HEK293 (cell line): ENCODE data around the gene TRIM7.

Source experiments
- CTCF ChIA-PET: fragments of 350-600 bp; formaldehyde crosslinking; extraction: SDS; loops from one replicate; lab custom pipeline; 2021; ENCODE audit warnings: antibody characterized with exemption; lab: Yijun Ruan, JAX
- POLR2A ChIA-PET: fragments of 300-600 bp; formaldehyde crosslinking; extraction: SDS; loops from one replicate; lab custom pipeline; 2020; ENCODE audit warnings: antibody characterized with exemption, inconsistent platforms; lab: Yijun Ruan, JAX
- H3K27ac ChIP-seq: fragments of 200-500 bp; sonication (Bioruptor generic); 2 replicates; pipeline ENCODE4 v1.5.1; 2014; ENCODE audit warnings: low read depth, low read length, control low read depth, inconsistent platforms; ENCODE audit errors: extremely low read depth
- H3K36me3 ChIP-seq, 2 experiments: fragments of 200-500 bp in 1 of 2; sonication (Bioruptor generic) in 1 of 2; 1 replicate in 1 of 2; 2 replicates in 1 of 2; pipeline ENCODE4 v1.5.1; 2014 to 2017; ENCODE audit warnings: inconsistent platforms in 2 of 2, low read length in 2 of 2; ENCODE audit not compliant: control insufficient read depth in 2 of 2, insufficient read depth in 1 of 2
- H3K4me1 ChIP-seq: fragments of 200-500 bp; sonication (Bioruptor generic); 2 replicates; pipeline ENCODE4 v1.5.1; 2014; ENCODE audit warnings: mild to moderate bottlenecking, low read length, inconsistent platforms; ENCODE audit not compliant: control insufficient read depth, insufficient read depth
- H3K4me3 ChIP-seq: 2 replicates; pipeline ENCODE4 v1.5.1; 2011; ENCODE audit warnings: low read depth, mild to moderate bottlenecking, control low read depth, low read length, moderate library complexity
- H3K9me3 ChIP-seq: fragments of 200-500 bp; sonication (Bioruptor generic); 2 replicates; pipeline ENCODE4 v1.5.1; 2014; ENCODE audit warnings: low read depth, low read length, inconsistent platforms; ENCODE audit not compliant: control insufficient read depth, insufficient read depth
- KLF10 ChIP-seq: fragments of 450-650 bp; IDR thresholded peaks from 2 replicates; pipeline ENCODE4 v1.5.1; 2018; ENCODE audit warnings: missing biosample characterization, mild to moderate bottlenecking, missing genetic modification characterization
- KLF8 ChIP-seq: fragments of 450-650 bp; formaldehyde crosslinking; IDR thresholded peaks from 2 replicates; pipeline ENCODE4 v1.5.1; 2016; ENCODE audit warnings: missing biosample characterization, missing genetic modification characterization
- MZF1 ChIP-seq: fragments of 450-650 bp; formaldehyde crosslinking; IDR thresholded peaks from 2 replicates; pipeline ENCODE4 v1.5.1; 2017; ENCODE audit warnings: missing biosample characterization, missing genetic modification characterization, borderline replicate concordance
- RBAK ChIP-seq: fragments of 450-650 bp; formaldehyde crosslinking; IDR thresholded peaks from 2 replicates; pipeline ENCODE4 v1.5.1; 2016; ENCODE audit warnings: missing biosample characterization, missing genetic modification characterization
- SETDB1 ChIP-seq: IDR thresholded peaks from one replicate; pipeline ENCODE4 v1.6.1; 2017; ENCODE audit warnings: mild to moderate bottlenecking, low read length, moderate library complexity, mixed read lengths; ENCODE audit not compliant: insufficient read length
- SP2 ChIP-seq: fragments of 450-650 bp; formaldehyde crosslinking; IDR thresholded peaks from 2 replicates; pipeline ENCODE4 v1.5.1; 2016; ENCODE audit warnings: missing biosample characterization, missing genetic modification characterization
- TSHZ1 ChIP-seq: fragments of 450-650 bp; formaldehyde crosslinking; IDR thresholded peaks from 2 replicates; pipeline ENCODE4 v1.5.1; 2016; ENCODE audit warnings: missing biosample characterization, missing genetic modification characterization, borderline replicate concordance
- ZBTB10 ChIP-seq: fragments of 450-650 bp; formaldehyde crosslinking; IDR thresholded peaks from 2 replicates; pipeline ENCODE4 v1.5.1; 2016; ENCODE audit warnings: missing biosample characterization, missing genetic modification characterization
- ZBTB20 ChIP-seq: fragments of 450-650 bp; formaldehyde crosslinking; IDR thresholded peaks from 2 replicates; pipeline ENCODE4 v1.5.1; 2016; ENCODE audit warnings: missing biosample characterization, missing genetic modification characterization
- ZFHX2 ChIP-seq: fragments of 450-650 bp; formaldehyde crosslinking; conservative IDR thresholded peaks from 2 replicates; pipeline ENCODE4 v1.5.1; 2016; ENCODE audit warnings: missing biosample characterization, missing genetic modification characterization
- ZNF184 ChIP-seq: fragments of 450-650 bp; IDR thresholded peaks from 2 replicates; pipeline ENCODE4 v1.5.1; 2018; ENCODE audit warnings: missing biosample characterization, mild to moderate bottlenecking, missing genetic modification characterization
- ZNF2 ChIP-seq: fragments of 450-650 bp; formaldehyde crosslinking; IDR thresholded peaks from 2 replicates; pipeline ENCODE4 v1.5.1; 2016; ENCODE audit warnings: missing biosample characterization, missing genetic modification characterization
- ZNF248 ChIP-seq: fragments of 450-650 bp; formaldehyde crosslinking; IDR thresholded peaks from 2 replicates; pipeline ENCODE4 v1.5.1; 2017; ENCODE audit warnings: missing biosample characterization, missing genetic modification characterization
- ZNF292 ChIP-seq: fragments of 450-650 bp; formaldehyde crosslinking; IDR thresholded peaks from 2 replicates; pipeline ENCODE4 v1.5.1; 2016; ENCODE audit warnings: low read depth, missing biosample characterization, missing genetic modification characterization, borderline replicate concordance
- ZNF324 ChIP-seq: fragments of 450-650 bp; formaldehyde crosslinking; IDR thresholded peaks from 2 replicates; pipeline ENCODE4 v1.5.1; 2016; ENCODE audit warnings: missing biosample characterization, missing genetic modification characterization
- ZNF37A ChIP-seq: fragments of 450-650 bp; IDR thresholded peaks from 2 replicates; pipeline ENCODE4 v1.5.1; 2018; ENCODE audit warnings: missing biosample characterization, missing genetic modification characterization
- ZNF394 ChIP-seq: fragments of 450-650 bp; formaldehyde crosslinking; IDR thresholded peaks from 2 replicates; pipeline ENCODE4 v1.5.1; 2016; ENCODE audit warnings: missing biosample characterization, missing genetic modification characterization, mild to moderate bottlenecking, moderate library complexity, borderline replicate concordance
- ZNF423 ChIP-seq: fragments of 450-650 bp; formaldehyde crosslinking; IDR thresholded peaks from 2 replicates; pipeline ENCODE4 v1.5.1; 2016; ENCODE audit warnings: missing biosample characterization, missing genetic modification characterization
- ZNF488 ChIP-seq: fragments of 450-650 bp; formaldehyde crosslinking; IDR thresholded peaks from 2 replicates; pipeline ENCODE4 v1.5.1; 2016; ENCODE audit warnings: missing biosample characterization, missing genetic modification characterization
- ZNF510 ChIP-seq: fragments of 450-650 bp; formaldehyde crosslinking; IDR thresholded peaks from 2 replicates; pipeline ENCODE4 v1.5.1; 2018; ENCODE audit warnings: mild to moderate bottlenecking, missing genetic modification characterization, missing biosample characterization; ENCODE audit not compliant: insufficient replicate concordance
- ZNF521 ChIP-seq: fragments of 450-650 bp; formaldehyde crosslinking; IDR thresholded peaks from 2 replicates; pipeline ENCODE4 v1.5.1; 2017; ENCODE audit warnings: missing biosample characterization, mild to moderate bottlenecking, missing genetic modification characterization
- ZNF529 ChIP-seq: fragments of 450-650 bp; formaldehyde crosslinking; IDR thresholded peaks from 2 replicates; pipeline ENCODE4 v1.5.1; 2017; ENCODE audit warnings: missing genetic modification characterization, missing biosample characterization; ENCODE audit not compliant: insufficient replicate concordance
- ZNF548 ChIP-seq: fragments of 450-650 bp; formaldehyde crosslinking; IDR thresholded peaks from 2 replicates; pipeline ENCODE4 v1.5.1; 2016; ENCODE audit warnings: missing biosample characterization, missing genetic modification characterization
- ZNF639 ChIP-seq: fragments of 450-650 bp; formaldehyde crosslinking; IDR thresholded peaks from 2 replicates; pipeline ENCODE4 v1.5.1; 2016; ENCODE audit warnings: missing biosample characterization, missing genetic modification characterization
- ZNF701 ChIP-seq: fragments of 450-650 bp; formaldehyde crosslinking; IDR thresholded peaks from 2 replicates; pipeline ENCODE4 v1.5.1; 2016; ENCODE audit warnings: missing biosample characterization, missing genetic modification characterization
- ZSCAN30 ChIP-seq: fragments of 450-650 bp; IDR thresholded peaks from 2 replicates; pipeline ENCODE4 v1.5.1; 2018; ENCODE audit warnings: missing biosample characterization, mild to moderate bottlenecking, missing genetic modification characterization, moderate library complexity

Gene TRIM7

DNA sequence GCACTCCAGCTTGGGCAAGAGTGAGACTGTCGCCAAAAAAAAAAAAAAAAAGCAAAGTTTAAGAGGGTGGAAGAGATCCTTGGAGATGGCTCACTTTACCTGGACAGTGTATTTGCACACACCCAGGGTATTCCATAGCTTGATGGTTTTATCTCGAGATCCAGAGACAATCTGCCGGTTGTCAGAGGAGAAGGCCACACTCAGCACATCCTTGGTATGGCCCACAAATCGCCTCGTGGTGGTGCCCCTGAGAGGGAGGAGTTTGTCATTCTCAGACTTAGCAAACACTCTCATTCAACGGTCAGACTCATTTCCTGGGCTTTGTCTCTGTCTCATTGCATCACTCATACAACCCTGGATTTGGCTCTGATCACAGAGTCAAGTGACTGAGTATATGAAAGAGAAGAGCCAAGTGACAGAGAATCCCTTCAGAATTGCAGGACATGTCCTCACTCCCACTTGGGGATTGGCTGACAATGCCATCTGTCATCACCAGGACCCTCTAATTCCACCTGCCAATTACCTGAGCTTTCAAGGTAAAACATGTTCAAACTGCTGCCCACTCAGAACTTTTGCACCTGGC is 36.5 kb upstream of the TRIM7 start (continued):
- TF ChIP-seq TSHZ1 (no peak), ZNF324 (tag by site-specific recombination) (no peak), KLF10 (tag by site-specific recombination) (no peak), ZNF423 (no peak), ZNF548 (tag by site-specific recombination) (no peak), ZNF510 (tag by site-specific recombination) (no peak), KLF8 (tag by site-specific recombination) (peak; percentile 8), ZNF37A (tag by site-specific recombination) (no peak), ZNF248 (tag by site-specific recombination) (no peak), ZSCAN30 (tag by site-specific recombination) (no peak), ZNF529 (tag by site-specific recombination) (no peak), SP2 (tag by site-specific recombination) (no peak), ZNF521 (tag by site-specific recombination) (no peak), ZNF701 (tag by site-specific recombination) (no peak), MZF1 (tag by site-specific recombination) (no peak), ZNF2 (peak; percentile 62; the same call in 1 of the 2 replicates), ZNF394 (no peak), ZNF184 (tag by site-specific recombination) (no peak)
- TF ChIP-seq, all 188 proteins: peak for 13

DNA sequence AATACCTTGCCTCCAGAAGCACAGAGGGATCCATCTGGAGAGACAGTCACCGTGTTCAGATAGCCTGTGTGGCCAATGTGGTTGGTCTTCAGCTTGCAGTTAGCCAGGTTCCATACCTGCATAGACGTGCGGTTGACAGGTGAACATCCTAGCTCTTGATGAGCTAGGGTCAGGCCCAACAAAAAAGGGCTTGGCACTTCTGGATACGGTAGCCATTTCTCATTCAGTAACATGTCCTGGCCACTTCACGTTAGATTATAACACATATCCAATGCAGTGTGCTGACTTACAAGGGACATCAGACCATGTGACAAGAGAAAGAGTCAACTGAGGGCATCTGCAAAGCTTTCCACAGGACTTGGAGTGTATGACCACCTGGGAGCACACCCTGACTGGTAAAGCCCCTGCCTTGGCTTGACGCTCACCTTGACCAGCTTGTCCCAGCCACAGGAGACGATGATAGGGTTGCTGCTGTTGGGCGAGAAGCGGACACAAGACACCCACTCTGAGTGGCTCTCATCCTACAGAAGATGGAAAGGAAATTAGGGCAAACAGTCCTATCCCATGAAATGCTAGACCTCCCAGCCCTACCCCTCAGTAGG is 34.2 kb upstream of the TRIM7 start:
- H3K27ac ChIP-seq, result no peak overlapping the region
- no peak for TF ChIP-seq ZBTB20 (tag by site-specific recombination)
- no peak for TF ChIP-seq ZNF292 (tag by site-specific recombination)
- no peak for TF ChIP-seq SETDB1
- no peak for TF ChIP-seq ZFHX2
- TF ChIP-seq RBAK (tag by site-specific recombination), result no peak
- no peak for TF ChIP-seq ZNF639 (tag by site-specific recombination)
- no peak for TF ChIP-seq ZNF488 (tag by site-specific recombination)
- TF ChIP-seq ZBTB10, result no peak
- ChIA-PET POLR2A (interaction anchor here (1.1 kb wide), 3 partner anchors 13 to 21 kb away, joined by 3 to 4 read pairs (median 3); partner anchors contain the start of genes TRIM41 and TRIM52), CTCF (interaction anchor here (1.5 kb wide), 1 partner anchor 71 kb away, joined by 5 read pairs; no protein-coding TSS in a partner anchor)
- H3K4me1 ChIP-seq, result no peaks in the 10 kb centered on the region
- peaks cover 45 to 92% of the 10 kb centered on the region in 2 experiments for H3K36me3 ChIP-seq
- no peaks in the 10 kb centered on the region for H3K9me3 ChIP-seq
- H3K4me3 ChIP-seq, result no peak overlapping the region
